ENCODE measurements around the gene FXYD2.

DNA sequence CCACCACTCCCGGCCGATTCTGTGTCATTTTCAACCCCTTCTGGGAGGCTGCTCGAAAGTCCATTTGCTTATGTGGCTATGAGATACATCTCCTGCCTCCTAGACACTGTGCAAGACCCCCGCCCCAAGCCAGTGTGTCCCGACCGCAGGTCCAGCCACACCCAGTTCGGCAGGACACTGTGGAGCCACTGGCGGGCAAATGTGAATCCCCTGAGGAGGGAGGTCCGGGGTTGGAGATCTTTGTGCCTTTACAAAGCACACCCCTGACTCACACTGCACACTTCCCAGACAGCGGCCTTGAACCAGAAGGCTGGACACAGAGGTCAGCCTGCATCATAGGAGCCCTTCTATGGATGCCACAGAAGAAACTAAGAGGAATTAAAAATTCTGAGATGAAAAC lies 34.5 kb upstream of the FXYD2 start:
- no peak for TF ChIP-seq CTCF (IDR thresholded peaks at IDR 0.05)
- TF ChIP-seq POLR2A (IDR thresholded peaks at IDR 0.05): no peak
